Skin of body (tissue), 2 donors: ENCODE data around the gene CES4A. TPM values are rescaled to one million over a fixed set of nuclear protein-coding genes. Genes with fewer than 3 reads are reported as not detected.
"Not testable (repeated sequence)": the region's sequence is repeated elsewhere in the genome, so short reads cannot be mapped to it uniquely, and the experiment has no call there.

ENCODE experiments used
- DNase-seq: peaks from one replicate; lab custom pipeline; 2025; lab: John Stamatoyannopoulos, UW
- total RNA-seq: library from RNA; depleted of rRNA; stranded (reverse); fragments of >200 nt; gene quantifications from one replicate; pipeline ENCODE4 v1.2.3, GENCODE V29; 2014

The CES4A gene
- 7.9 TPM for total RNA-seq

DNA sequence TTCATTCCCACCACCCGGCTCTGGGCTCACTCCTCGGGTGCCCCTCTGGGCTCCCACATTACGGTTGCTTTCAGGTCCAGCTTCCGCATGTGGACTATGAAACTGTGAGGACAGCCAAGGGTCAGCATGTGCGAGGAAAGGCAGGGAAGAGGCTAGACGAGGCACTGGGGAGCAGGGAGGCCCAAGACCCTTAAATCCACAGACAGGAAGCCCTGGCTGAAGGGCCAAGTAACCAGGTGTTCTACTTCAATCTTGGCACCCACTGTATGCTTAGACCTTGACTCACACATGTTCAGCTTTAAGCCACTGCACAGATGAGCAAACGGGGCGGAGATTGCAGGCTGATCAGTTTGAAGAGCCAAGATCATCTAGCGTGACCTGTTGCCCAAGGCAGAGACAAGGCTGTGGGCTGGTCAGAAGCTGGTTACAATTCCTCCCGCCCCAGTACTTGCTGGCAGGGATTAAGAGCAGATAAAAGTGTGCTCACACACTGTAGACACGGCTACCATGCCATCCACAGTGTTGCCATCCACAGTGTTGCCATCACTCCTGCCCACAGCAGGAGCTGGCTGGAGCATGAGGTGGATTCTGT, at the start of gene CES4A:
Gene CES4A, plus strand, starts transcription at position 393 of the 592 bp plus-strand sequence. Its CDS starts 184 bp downstream, at position 577.
- DNase-seq = peak; percentile 9

DNA sequence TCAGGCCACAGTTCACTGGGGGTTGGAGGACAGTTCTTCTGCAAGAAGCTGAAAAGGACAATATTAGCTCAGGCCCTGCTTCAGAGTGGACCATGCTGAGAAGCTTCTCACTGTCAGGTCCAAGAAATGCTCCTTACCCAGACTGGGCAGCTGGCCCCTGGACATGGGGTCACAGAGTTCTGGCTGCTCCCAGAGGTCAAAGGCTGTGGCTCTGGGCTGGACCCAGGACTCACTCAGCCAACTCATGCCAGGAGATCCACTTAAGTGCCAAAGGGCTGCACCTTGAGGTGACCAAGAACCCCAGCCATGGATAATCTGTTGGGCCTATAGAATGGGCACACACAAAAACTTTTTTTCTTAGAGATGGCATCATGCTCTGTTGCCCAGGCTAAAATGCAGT, 49.0 kb upstream of the CES4A start:
- DNase-seq = no peak

GRCh38 chr16:66940236-66940635, 48.2 kb upstream of the CES4A start:
- DNase-seq = no peak

GRCh38 chr16:66942981-66943380, 45.4 kb upstream of the CES4A start:
- DNase-seq = no peak

DNA sequence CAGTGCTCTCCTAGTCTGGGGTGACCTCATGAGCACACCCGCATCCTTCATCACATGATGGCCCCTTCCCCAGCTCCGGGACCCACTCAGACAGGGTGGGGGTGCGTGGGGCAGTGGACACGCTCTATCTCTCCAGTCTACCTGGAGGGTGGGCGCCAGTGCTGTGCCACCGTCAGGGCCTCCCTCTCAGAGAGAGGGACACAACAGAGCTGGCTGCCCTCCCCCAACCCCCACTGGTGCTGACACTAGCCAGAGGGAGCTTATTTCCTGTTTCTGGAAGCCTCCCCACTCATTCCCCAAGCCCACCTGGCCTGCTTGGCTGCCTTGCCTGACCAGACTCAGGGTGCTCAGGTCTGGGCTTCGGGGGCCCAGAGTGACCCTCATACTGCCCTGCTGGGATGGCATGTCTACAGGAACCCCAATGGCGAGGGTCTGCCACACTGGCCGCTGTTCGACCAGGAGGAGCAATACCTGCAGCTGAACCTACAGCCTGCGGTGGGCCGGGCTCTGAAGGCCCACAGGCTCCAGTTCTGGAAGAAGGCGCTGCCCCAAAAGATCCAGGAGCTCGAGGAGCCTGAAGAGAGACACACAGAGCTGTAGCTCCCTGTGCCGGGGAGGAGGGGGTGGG, 44.8 kb upstream of the CES4A start:
- no peak for DNase-seq

- DNase-seq = no peak
These were observed 44.3 kb upstream of the CES4A start for GRCh38 chr16:66944054-66944441.

DNA sequence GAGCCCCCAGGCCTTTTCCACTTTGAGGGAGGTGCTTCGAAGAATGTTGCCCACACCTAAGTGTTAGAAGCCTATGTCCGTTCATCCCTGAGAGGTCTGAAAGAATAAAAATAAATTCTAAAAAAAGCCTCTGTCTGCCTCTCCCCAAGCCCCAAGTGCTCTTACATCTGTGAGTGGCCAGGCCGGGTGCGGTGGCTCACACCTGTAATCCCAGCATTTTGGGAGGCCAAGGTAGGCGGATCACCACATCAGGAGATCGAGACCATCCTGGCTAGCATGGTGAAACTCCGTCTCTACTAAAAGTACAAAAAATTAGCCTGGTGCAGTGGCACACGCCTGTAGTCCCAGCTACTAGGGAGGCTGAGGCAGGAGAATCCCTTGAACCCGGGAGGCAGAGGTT, 43.4 kb upstream of the CES4A start:
- not testable (repeated sequence) for DNase-seq

DNA sequence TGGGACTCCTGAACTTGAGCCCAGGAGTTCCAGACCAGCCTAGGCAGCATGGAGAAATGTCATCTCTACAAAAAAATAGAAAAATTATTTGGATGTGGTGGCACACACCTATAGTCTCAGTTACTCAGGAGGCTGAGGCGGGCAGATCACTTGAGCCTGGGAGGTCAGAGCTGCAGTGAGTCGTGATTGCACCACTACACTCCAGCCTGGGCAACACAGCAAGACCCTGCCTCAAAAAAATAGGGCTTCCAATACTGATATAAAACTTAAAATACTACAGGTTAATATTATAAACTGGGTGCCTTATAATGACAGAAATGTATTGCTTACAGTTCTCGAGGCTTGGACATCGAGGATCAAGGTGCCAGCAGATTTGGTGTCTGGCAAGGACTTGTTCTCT, 42.5 kb upstream of the CES4A start:
- DNase-seq = no peak

GRCh38 chr16:66946541-66946940, 41.8 kb upstream of the CES4A start:
- no peak for DNase-seq

- no peak for DNase-seq
These were observed 41.5 kb upstream of the CES4A start for GRCh38 chr16:66946974-66947301.

DNA sequence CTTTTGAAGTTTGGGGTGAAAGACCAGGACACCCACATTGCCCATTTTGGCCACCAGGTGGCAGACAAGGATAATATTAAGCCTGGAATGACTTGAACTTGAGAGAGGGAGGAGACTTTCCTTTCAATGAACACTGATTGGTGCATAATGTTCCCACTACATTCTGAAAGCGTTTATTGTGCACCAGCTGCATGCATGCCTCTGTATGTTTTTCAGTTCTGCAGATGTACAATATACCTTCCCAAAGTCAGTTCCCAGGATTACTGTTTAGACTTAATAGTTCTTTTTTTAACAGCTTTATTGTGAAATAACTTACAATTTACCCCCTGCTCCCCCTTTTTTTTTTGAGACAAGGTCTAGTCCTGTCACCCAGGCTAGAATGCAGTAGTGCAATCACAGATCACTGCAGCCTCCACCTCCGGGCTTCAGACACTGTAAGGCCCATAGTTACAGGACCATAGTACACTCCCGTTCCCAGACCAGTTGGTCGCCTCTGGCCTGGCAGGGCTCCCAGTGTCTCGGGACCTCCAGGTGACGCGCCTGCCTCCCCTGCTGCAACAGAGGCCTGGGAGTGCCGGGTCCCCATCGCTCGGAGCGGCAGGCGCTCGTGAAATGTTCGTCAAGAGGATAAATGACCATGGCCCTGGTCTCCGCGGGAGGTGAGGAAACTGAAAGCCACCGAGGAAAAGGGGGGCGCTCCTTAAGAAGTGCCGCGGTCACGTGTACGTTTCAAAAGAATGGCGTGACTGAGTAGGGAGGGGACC, 40.9 kb upstream of the CES4A start:
- DNase-seq = peak; percentile 69

DNA sequence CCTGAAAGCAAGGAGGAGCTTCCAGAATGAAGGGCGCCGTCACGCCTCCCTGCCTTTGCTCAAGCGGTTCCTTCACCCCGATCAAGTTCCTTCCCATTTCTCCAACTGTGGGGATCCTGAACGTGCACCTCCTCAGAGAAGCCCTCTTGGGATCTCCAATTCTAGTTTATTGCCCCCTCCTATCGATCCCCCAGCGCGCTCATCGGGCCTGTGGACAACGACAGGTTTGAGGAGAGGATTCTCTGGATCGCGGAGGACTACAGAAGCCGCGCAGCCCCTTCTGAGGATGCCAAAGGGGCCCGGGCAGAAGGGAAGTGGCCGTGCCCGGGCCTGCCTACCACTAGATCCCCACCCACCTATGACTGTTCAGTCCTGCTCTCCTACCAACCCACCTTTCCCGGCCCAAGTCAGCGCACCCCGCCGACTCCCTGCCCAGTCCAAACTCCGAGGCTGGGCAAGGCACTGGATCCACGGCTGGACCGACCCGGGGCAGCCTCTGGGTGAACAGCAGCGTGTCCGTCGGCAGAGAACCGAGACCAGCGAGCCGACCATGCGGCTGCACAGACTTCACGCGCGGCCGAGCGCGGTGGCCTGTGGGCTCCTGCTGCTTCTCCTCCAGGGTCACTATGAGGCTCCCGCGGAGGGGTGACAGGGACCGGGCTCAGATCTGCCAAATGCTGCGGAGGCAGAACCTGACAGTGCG, 40.1 kb upstream of the CES4A start:
- DNase-seq = no peak

GRCh38 chr16:66948837-66949225, 39.6 kb upstream of the CES4A start:
- DNase-seq = no peak

GRCh38 chr16:66949472-66949871, 38.9 kb upstream of the CES4A start:
- DNase-seq = no peak

- DNase-seq = no peak
These were observed 38.0 kb upstream of the CES4A start for GRCh38 chr16:66950437-66950836.

DNA sequence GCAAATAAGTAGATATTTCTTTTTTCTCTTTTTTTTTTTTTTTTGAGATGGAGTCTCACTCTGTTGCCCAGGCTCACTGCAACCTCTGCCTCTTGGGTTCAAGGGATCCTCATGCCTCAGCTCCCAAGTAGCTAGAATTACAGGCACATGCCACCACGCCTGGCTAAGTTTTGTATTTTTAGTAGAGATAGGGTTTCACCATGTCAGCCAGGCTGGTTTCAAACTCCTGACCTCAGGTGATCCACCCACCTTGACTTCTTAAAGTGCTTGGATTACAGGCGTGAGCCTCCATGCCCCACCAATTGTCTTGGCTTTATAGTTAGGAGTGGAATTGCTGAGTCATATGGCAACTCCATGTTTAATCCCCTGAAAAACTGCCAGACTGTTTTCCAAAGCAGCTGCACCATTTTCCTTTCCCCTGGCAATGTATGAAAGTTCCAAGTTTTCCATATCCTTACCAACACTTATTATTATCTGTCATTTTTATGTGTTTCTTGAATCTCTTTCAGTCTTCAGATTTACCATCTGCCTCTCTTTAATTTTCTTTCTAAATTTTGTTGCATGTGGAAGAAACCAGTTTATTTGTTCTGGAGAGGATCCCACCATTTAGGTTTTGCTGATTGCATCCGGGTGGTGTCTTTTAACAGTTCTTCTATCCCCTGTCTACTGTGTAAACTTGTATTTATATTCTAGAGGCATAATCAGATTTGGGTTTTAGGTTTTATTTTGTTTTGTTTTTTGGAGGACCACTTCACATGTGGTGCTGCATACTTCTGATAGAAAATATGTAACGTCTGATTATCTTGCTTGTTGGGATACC, 37.2 kb upstream of the CES4A start:
- no peak for DNase-seq

DNA sequence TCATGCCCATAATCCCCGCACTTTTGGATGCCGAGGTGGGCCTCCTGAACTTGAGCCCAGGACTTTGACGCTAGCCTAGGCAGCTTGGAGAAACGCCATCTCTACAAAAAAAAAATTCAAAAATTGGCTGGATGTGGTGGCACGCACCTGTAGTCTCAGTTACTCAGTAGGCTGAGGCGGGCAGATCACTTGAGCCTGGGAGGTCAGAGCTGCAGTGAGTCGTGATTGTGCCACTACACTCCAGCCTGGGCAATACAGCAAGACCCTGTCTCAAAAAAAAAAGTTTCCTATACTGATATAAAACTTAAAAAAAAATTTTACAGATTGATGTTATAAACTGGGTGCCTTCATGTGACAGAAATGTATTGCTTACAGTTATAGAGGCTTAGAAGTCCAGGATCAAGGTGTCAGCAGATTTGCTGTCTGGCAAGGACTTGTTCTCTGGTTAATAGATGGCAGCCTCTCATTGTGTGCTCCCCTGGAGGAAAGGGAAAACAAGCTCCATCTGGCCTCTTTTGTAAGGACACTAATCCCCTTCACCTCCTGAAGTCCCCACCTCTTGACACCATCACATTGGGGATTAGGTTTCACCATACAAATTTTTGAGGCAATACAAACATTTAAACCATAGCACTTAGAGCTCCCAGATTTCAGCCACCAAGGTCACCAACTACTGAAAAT, 35.8 kb upstream of the CES4A start:
- DNase-seq = no peak

DNA sequence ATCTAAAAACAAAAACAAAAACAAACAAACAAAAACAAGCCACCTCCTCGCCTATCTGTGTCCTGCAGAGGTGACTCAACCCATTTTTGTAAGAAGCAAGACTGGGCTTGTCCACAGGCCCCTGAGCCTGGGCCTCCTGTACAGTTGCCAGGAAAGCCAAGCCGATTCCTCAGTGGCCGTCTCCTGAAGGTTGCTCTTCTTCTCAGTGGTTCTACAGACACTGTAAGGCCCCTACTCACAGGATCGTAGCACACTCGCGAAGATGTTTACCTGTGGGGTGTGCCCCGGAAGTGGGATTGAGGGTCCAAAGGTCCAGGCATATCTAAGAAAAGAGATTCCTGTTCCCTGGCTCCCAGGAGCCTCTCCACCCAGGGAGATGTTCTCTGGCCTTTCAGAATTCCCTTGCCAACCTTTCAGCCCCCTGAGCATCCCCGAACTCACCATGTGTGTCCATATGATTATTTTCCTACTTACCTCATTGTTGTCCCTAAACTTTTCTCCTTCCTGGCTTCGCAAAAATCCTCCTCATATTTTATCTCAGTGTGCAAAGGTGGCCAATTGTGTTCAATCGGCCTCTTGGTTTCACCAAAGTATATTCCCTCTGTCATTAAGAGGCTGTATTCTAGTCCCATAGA, 34.8 kb upstream of the CES4A start:
- DNase-seq = no peak

- peak; percentile 50 for DNase-seq
These were observed 34.2 kb upstream of the CES4A start for GRCh38 chr16:66954097-66954659.
